ENCODE data around the gene PLD1.

DNA sequence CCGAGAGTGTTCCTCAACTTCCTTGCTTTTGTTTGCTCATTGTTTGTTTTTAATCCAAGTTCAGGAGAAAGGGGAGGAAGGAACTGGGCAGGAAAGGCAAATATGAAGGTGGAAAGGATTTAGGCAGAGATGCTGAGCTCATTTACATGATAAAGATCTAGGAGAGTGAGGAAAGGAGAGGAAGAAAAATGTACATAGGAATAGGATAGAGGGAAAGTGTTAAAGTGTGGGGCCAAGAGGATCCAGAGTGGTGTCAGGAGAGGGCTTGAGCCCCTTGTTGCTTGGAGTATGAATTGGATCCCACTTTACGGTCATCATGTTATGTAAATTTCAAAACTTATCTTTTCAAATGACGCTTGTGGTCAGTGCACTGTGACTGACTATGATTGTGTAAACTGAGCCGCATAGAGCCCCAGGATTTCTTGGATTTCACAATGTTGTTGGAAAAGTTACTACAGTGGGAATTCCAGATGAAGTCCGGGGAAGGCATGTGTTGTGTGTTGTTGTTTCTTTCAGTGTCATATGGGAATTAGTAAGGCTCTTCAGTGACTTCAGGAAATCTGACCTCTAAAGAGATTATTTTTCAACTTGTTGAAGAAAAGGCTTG, 15.0 kb upstream of the PLD1 start:
- no peak for TF ChIP-seq POLR2A (IDR thresholded peaks at IDR 0.05)
- TF ChIP-seq, protein P1, sequence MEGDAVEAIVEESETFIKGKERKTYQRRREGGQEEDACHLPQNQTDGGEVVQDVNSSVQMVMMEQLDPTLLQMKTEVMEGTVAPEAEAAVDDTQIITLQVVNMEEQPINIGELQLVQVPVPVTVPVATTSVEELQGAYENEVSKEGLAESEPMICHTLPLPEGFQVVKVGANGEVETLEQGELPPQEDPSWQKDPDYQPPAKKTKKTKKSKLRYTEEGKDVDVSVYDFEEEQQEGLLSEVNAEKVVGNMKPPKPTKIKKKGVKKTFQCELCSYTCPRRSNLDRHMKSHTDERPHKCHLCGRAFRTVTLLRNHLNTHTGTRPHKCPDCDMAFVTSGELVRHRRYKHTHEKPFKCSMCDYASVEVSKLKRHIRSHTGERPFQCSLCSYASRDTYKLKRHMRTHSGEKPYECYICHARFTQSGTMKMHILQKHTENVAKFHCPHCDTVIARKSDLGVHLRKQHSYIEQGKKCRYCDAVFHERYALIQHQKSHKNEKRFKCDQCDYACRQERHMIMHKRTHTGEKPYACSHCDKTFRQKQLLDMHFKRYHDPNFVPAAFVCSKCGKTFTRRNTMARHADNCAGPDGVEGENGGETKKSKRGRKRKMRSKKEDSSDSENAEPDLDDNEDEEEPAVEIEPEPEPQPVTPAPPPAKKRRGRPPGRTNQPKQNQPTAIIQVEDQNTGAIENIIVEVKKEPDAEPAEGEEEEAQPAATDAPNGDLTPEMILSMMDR (IDR thresholded peaks at IDR 0.05): no peak
